NCI-H1930 (cell line): ENCODE results near the gene NLRC3.

Source experiments
- DNase-seq, 2 experiments: peaks; one replicate each; lab custom pipeline; 2025; lab: John Stamatoyannopoulos, UW

The NLRC3 gene

GRCh38 chr16:3597226-3597625 is 20.0 kb upstream of the NLRC3 start:
- no peak for DNase-seq

- no peak for DNase-seq
These were observed 19.1 kb upstream of the NLRC3 start for GRCh38 chr16:3596101-3596861.

- DNase-seq: no peak
These were observed 18.4 kb upstream of the NLRC3 start for GRCh38 chr16:3595521-3596021.

- no peak for DNase-seq
These were observed 17.9 kb upstream of the NLRC3 start for GRCh38 chr16:3595110-3595486.

- DNase-seq: no peak
These were observed 17.3 kb upstream of the NLRC3 start for GRCh38 chr16:3594316-3595109.

- no peak for DNase-seq
These were observed 15.4 kb upstream of the NLRC3 start for GRCh38 chr16:3592559-3592958.

- DNase-seq: no peak
These were observed 14.8 kb upstream of the NLRC3 start for GRCh38 chr16:3591991-3592390.

- DNase-seq: no peak
These were observed 14.2 kb upstream of the NLRC3 start for GRCh38 chr16:3591436-3591803.

GRCh38 chr16:3590736-3591435 is 13.7 kb upstream of the NLRC3 start:
- no peak for DNase-seq

GRCh38 chr16:3589991-3590701 is 12.9 kb upstream of the NLRC3 start:
- DNase-seq: no peak

- no peak for DNase-seq
These were observed 12.3 kb upstream of the NLRC3 start for GRCh38 chr16:3589441-3589921.

GRCh38 chr16:3589001-3589400 is 11.8 kb upstream of the NLRC3 start:
- no peak for DNase-seq

GRCh38 chr16:3587547-3588110 is 10.4 kb upstream of the NLRC3 start:
- DNase-seq: no peak

- no peak for DNase-seq
These were observed 7.2 kb upstream of the NLRC3 start for GRCh38 chr16:3584412-3584811.

GRCh38 chr16:3583303-3584038 is 6.3 kb upstream of the NLRC3 start:
- DNase-seq: no peak

- DNase-seq: no peak
These were observed 5.3 kb upstream of the NLRC3 start for GRCh38 chr16:3582276-3583165.

- DNase-seq: no peak
These were observed 4.2 kb upstream of the NLRC3 start for GRCh38 chr16:3581392-3581791.

GRCh38 chr16:3580686-3581085 is 3.5 kb upstream of the NLRC3 start:
- no peak for DNase-seq

GRCh38 chr16:3580251-3580651 is 3.0 kb upstream of the NLRC3 start:
- DNase-seq: no peak

GRCh38 chr16:3579776-3580175 is 2.6 kb upstream of the NLRC3 start:
- DNase-seq: no peak
